Measurements from ENCODE around the gene PCNP.

DNA sequence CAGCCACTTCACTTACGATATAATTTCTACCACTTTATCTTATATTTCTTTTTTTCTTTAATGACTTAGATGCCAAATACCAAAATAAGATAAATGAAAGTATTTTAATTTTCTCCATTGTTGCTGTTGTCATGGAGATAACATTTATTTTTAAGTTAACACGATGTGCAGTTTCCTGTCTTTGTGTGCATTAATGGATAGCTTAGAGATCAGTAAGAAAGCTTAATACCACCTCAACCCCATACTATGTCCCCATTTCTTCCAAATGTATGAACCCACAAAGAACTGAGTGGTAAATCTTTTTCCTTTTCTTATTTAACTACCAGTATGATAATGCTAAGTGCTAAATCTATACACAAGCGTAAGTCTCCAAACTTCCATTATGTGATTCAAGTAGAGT is 17.1 kb downstream of the PCNP start:
- TF ChIP-seq, protein P1, sequence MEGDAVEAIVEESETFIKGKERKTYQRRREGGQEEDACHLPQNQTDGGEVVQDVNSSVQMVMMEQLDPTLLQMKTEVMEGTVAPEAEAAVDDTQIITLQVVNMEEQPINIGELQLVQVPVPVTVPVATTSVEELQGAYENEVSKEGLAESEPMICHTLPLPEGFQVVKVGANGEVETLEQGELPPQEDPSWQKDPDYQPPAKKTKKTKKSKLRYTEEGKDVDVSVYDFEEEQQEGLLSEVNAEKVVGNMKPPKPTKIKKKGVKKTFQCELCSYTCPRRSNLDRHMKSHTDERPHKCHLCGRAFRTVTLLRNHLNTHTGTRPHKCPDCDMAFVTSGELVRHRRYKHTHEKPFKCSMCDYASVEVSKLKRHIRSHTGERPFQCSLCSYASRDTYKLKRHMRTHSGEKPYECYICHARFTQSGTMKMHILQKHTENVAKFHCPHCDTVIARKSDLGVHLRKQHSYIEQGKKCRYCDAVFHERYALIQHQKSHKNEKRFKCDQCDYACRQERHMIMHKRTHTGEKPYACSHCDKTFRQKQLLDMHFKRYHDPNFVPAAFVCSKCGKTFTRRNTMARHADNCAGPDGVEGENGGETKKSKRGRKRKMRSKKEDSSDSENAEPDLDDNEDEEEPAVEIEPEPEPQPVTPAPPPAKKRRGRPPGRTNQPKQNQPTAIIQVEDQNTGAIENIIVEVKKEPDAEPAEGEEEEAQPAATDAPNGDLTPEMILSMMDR (IDR thresholded peaks at IDR 0.05), result no peak
- TF ChIP-seq EZH2 (IDR thresholded peaks at IDR 0.05; ENCODE audit: borderline replicate concordance, insufficient read depth, low read depth, low read length, poor library complexity, severe bottlenecking), result no peak
